Measurements from ENCODE around the gene DUSP16.
"Not testable (repeated sequence)": the region's sequence is repeated elsewhere in the genome, so short reads cannot be mapped to it uniquely, and the experiment has no call there.

Gene DUSP16

DNA sequence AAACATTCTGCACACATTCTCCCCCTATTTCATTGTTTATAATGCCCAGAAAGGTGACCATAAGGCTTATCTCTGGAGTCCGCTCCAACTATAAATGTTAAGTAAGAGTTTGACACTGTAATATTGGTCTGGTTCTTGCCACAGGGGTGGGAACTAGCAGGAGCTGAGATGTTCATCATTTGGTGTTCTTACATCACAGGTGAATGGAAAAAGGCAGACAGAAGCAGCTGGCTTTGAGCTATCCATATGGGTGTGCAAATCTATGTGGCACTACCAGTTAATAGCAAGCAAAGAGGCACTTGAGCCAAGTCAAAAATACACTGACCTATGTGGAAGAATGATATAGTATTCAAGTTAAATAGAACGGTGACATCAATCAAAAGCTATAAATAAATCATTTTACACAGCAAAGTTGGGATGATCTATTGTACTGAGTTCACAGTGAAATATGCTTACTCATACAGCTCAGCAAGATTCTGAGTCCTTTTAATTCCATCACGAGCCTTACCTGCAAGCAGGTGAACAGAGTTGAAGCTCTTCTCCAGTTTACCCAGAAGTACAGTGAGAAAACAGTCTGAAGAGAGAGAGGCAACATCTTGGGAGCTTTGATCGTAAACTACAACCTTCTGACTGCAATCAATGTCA lies 43.2 kb downstream of the DUSP16 start:
- no peak for DNase-seq

DNA sequence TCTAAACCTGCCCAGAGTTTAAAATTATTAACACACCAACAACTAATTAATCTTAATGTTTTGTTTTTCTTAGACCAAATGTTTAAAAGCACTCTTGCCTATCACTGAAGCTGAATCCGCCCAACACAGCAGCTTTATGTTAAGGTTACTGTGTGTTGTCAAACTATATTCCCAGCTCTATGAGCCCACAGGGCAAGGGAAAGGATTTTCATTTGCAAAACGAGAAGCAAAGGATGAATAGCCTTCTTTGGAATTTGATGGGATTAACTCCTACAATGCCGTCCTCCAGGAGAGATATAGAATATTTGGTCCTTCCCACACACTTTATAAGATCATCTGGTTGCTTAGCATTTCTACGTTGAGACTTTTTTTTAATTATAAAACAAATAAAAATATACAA lies 43.7 kb downstream of the DUSP16 start:
- DNase-seq: no peak

DNA sequence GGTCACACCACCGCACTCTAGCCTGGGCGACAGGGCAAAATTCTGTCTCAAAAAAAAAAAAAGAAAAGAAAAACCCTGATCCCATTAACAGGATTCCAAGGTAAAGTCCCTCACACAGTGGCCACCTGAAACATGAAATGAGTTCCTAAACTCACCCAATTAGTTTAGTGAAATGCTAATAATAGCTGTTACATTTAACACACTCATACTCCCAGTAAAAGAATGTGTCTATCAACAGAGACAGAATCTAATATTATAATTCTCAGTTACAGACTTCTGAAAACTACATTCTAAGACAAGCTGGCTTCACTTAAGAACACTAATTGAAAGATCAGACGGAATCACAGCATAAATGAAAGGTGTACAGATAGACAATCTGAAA lies 44.2 kb downstream of the DUSP16 start:
- no peak for DNase-seq

DNA sequence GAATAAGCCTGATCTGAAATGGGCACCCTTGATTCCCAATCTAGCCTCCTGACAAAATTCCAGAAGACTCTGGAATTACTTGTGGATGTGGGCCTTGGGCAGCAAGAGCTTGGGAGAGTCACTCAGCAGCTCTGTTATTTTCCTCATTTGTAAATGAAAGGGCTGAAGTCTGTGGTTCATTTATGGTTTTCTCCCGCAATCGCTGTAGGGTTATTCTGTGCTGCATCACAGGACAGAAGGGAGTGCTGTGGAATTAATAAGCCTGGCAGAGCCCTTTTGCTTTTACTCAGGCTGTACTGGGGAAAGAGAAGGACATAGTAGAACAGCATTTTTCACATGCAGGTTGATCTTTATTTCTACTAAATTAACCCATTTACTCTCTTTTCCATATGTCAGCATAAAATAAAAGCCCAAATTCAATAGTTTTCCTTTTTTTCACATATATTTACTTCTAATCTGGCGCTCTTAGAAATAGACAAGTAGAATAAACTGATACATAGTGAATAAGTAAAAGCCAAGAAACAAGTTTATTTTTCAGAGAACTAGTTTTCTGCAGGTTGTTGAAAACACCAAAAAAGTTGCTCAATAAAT lies 49.2 kb downstream of the DUSP16 start:
- DNase-seq: no peak

DNA sequence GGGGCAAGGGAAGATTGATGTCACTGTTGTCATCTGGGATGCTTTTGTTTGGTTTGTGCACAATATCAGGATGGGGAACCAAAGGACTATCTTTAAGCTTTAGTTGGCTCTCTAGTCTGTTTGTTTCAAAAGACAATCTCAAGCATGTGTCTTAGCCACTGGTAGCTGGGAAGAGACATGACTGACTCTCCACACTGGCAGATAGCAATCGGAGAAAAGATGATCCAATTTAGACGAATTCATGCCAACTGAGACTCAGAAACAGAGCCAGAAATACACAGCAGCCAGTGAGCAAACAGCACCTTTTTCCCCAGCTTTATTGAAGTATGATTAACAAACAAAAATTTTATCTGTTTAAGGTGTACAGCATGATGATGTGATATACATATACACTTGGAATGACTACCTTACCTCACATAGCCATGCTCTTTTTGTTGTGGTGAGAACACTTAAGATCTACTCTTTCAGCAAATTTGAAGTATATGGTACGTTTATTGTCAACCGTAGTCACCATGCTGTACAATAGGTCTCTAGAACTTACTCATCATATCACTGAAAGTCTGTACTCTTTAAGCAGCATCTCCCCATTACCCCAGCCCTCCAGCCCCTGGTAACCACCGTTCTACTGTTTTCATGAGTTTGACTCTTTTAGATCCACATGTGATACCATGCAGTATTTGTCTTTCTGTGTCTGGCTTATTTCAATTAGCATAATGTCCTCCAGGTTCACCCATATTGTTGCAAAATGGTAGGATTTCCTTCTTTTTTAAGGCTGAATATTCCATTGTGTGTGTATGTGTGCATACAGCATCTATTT lies 50.6 kb downstream of the DUSP16 start:
- no peak for DNase-seq

DNA sequence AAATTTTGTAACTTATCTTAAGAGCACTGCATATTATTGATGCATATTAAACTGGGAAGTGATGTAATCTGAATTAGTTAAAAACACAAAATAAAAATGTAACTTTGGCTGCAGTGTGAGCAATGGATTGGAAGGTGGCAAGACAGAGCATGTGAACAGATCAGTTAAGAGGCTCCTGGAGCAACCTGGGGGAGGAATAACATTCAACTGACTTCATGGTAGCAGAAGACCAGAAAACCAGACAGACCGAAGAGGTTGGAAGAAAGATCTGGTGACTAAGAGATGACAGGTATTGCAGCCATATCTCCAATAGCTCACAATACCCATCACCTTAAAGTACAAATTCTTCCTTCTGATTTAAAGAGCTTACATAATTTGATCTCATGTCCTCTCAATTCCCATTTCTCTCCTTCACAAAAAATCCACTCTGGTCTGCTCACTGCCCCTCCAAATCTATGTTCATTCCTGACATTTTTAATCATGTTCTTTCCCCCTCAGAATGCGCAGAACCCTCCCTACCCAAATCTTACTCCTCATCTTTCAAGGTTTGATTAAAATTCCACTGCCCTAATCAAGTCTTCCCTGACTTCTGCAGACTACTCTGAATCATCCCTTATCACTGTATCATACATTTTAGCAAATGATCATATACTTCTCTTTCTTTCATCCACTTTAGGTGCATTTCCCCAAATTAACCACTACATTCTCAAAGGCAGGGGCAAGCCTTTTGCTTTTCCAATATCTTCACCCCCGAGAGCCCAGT lies 51.5 kb downstream of the DUSP16 start:
- DNase-seq: no peak

DNA sequence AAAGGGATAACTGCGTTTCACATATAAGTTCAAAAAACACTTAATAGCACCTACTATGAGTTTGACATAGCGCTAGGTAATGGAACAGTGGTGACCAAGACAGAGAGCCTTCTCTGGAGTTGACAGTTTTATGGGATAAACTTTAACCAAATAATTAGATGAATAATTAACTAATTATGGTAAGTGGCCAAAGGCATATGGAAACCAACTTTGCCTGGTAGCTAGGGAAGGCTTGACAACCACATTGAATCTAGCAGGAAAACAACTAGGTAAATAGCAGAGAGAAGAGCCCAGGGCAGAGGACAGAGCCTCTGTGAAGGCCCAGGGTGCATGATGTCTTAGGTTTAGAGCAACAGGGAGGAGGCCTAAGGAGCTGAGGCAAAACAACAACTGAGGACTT lies 52.1 kb downstream of the DUSP16 start:
- DNase-seq: no peak

DNA sequence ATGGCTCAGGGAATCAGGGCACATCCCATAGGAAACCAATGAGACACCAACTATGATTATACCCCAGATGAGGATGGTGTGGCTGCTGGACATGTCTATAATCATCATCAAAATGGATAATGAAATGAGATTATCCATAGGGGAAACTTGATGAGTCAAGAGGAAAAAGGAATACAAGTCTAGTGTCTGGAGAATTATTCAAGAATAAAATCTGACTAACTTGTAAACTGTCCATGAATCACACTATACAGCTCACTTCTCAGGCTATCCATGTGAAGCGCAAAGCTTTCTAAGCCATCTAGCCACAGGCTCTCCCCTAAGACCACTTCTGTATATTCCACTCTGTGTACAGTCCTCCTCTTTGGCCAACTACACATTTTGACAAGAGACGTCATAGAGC lies 52.5 kb downstream of the DUSP16 start:
- no peak for DNase-seq

DNA sequence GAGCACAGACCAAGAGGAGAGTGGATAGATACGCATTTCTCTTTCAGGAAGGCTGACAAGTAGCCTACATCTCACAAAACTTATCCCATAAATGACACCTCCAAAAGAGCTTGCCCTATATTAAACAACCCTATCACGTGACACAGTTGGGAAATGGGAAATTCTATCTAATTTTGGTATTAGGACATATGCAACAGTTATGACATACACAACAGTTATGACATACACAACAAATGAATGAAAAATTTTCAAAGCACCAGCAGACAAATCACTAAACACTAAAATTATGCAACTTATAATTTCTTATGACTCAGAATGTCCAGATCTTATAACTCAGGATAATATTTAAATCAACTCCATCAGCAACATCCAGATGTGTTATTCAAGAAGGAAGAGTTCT lies 54.1 kb downstream of the DUSP16 start:
- no peak for DNase-seq

DNA sequence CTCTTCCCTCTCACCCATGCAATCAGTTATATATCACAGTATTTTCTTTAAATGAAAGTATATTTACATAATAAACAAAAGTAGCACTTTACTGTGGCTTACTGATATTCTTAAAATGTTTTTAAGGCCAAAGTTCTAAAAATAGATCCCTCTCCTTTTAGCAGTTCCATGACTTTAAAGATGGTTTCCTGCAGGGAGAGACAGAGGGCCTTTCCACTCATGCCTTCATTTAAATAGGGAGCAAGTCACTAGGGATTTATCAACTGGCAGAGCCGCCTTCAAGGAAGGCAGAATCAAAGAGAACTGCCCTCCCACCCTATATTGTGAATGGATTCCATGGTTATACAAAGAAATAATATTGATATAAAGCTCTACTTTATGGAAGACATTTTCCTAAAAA lies 55.5 kb downstream of the DUSP16 start:
- no peak for DNase-seq

DNA sequence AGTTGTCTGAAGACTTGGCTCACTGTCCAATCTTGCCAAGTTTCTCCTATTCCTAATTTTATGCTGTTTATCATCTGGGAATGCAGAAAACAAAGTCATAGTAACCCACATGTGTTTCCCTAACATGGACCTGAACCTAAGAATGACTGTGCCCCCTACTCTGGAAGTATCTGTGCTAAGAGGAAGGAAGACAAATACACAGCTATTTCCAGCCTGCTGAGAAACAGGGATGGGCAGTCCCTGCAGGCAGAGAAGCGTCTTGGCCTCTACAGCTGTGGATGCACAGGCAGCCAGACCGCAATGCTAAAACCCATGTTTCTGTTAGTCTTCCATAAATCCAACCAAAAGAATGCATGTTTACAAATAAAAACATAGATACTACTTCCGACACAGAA lies 56.2 kb downstream of the DUSP16 start:
- DNase-seq: no peak

DNA sequence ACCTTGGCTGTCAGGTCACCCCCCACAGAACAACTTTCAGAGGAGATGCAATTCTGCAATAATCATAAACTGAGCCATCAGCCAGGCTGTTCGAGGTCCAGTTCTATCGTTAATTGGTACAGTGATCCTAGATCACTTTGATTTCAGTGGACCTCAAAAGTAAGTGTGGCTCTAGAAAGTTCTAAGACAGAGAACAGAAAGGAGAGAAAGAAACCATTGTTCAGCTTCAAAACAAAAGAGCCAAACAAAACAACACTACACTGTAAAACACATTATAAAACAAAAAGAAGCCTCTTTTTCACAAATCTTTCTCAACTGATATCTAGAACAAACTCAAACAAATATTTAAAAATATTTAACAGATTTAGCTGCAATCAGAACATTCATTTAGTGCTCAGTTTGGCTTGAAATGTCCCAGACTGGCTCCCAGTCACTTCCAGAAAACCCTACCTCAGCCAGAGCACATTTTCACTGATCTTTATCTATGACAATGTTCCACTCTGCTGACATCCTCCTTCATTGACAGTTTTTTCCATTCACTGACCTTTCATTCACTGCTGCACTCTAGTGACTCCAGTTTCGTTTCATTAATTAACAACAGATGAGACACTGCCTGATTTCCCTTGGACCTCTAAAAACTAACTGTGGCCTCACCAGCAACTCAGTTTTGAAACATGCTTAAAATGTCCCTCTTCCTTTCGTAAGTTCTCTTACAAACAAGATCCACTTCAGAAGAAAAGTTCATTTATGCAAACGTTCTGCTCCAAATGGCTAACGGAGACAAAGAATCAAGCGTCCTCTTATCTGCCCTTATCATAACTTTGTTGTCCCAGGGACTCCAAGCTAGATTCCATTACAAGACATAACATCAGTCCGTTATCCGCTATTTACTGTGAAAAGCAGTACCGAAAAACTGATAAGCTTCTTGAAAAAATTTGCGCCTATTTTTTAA lies 56.8 kb downstream of the DUSP16 start:
- no peak for DNase-seq

DNA sequence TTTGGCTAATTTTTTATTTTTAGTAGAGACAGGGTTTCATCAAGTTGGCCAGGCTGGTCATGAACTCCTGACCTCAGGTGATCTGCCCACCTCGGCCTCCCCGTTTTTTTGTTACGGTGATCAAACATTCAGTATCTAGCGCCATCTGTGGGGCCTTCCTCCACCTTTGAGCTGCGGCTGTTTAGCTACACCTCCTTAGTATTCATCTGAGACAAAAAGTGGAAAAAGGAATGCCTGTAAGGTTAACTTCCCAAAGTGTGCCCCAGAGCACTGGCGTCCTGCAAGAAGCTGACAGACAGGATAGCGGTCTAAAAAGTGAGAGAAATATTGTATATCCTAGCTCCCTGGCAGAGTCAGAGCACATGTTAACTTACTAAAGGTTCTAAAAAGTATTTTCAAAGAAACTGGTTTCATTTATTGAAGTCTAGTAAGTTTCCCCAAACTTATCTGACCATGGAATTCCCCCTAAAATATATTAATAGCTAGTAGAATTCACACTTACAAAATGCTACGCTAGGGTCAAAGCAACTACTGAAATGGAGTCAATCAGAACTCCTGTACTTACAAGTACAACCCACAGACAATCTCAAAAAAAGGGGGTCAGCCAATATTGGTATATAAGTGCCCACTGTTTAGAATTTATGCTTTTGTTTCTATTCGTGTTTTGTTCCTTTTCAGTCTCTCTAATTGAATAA lies 59.1 kb downstream of the DUSP16 start:
- no peak for DNase-seq

DNA sequence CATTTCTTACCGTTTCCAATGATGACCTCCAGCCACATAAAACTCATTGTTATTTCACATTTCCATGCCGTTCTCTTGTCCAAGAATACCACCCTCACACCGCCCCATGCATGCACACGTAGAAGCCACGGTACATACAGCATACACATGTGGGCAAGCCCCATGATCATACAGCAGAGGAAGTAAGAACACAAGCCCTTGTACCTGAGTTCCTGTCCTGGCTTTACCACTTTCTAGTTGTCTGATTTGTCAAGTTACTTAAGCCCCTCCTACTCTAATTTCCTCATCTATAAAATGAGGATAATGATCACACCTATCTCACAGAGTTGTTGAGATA lies 59.9 kb downstream of the DUSP16 start:
- no peak for DNase-seq

DNA sequence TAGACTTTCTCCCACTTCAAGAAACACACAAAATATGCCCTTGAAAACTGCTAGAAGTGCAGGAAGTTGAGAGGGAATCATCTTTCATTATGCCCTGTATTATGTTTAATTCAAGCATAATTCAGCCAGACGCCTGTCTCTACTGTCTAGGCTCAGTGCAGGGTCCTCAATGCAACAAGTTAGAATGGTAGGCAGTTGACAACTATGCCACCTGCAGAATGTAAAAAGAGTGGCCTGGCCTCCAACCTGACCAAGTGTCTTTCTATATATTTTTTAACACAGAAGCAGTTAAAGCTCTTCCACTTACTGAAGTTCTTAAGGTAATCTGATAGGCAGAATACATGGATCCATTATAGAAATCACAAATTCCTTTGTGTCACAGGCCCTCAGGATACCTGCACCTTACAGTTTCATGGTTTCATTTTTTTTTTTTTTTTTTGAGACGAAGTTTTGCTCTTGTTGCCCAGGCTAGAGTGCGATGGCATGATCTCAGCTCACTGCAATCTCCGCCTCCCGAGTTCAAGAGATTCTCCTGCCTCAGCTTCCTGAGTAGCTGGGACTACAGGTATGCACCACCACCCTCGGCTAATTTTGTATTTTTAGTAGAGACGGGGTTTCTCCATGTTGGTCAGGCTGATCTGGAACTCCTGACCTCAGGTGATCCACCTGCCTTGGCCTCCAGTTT lies 60.4 kb downstream of the DUSP16 start:
- DNase-seq: not testable (repeated sequence)

DNA sequence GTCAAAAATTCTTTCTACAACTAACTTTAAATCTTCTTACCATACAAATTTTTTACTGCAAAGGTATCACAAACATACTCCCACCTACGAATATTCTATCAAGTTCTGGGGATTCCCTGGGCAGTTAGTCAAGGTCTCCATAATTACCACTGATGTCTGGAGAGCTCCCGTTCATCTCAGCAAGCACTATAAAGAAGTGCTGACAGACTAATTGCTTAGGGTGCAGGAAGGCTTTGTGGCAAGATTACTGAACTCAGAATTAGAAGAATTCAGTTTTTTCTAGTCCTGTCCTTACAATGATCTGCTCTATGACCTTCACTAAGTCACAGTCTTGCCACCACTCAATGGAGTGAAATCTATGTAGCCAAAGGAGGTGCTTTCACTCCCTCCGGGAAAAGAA lies 61.5 kb downstream of the DUSP16 start:
- no peak for DNase-seq

DNA sequence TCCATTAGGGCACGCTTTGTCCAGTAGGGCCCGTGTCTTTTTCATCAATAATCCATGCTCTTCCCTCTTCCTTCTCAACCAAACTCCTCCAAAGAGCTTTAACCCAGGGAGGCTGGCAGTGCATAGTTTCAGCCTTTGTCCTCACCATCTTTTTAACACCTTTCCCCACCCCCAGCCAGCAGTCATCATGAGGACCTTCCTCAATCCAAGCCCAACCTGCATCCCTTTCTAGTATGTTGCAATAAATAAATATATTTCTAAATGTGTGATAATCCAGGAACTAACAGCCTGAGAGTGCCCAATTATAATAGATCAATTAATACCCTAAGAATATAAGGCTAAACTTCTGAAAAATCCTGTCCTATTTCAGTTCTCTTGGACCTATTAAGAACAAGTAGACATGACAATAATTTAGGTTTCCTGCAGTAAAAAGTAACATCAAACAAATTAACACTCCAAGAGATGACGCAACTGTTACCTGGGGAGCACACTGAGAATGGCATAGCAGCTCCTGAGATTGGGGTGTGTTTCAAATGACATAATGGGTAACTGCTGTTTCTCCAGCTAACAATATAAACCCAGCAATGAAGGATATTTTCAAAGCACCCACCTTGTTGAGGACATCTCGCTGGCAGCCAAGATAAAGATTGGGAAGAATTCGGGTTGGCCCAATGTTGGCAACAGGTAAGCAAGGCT lies 62.6 kb downstream of the DUSP16 start:
- no peak for DNase-seq

DNA sequence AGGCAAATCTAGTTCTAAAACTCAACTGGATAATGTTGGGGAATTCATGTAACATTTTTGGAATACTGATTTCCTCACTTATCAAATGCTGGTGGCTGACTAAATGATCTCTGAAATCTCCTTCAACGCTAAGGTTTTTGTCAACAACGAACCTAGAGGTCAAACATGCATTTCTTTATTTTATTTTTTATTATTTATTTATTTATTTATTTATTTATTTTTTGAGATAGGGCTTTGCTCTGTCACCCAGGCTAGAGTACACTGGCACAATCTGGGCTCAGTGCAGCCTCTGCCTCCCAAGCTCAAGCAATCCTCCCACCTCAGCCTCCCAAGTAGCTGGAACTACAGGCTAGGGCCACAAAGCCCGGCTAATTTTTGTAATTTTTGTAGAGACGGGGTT lies 64.5 kb downstream of the DUSP16 start:
- DNase-seq: no peak

DNA sequence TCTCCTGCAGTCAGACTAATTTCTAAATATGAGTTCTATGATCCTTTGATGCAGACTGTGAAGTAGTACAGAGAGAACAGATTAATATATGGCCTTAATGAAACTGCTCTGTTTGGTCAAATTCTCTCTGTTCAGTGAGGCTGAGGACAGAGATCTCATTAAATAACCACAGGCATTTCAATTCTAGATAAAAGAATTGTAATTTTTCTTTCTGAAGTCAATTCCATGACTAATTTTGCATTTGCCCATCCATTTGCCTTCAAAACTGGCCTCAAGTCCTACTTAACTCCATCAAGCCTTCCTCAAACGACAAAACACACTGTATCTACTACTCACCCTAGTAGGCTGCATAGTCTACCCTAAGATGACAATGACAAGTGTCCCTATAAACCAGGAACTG lies 67.1 kb downstream of the DUSP16 start:
- DNase-seq: no peak

DNA sequence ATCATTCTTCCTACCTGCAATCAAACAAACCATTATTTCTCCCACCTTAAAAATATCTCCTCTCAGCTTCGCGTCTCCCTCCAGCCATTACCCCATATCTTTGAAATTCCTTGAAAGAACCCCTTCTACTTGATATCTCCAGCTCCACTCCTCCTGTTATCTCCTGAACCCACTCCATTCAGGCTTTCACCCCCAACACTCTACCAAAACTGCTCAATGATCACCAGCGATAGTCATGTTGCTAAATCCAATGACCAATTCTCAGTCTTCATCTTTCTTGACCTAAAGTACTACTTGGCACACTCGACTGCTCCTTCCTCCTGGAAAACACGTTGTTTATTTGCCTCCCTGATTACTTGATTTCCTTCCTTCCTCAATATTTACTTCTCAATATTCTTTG lies 70.1 kb downstream of the DUSP16 start:
- DNase-seq: no peak

DNA sequence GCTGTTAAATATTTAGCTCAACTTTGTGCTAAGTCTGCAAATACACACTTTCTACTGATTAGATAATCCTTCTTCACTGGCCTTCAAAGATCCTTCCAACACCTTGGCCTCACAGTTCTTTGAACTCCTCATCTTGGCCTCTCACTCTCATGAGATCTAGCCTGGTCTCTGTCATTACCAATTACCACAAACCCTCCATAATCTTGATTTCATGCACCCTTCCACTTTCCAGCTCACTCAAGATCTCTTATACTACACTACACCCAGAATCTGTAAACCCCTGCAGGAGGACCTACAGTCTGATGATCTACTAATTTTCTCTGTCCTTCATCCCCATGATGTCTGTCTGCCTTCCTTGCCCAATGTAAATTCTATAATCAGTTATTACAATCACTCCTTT lies 71.1 kb downstream of the DUSP16 start:
- DNase-seq: no peak
